GM12878 (cell line): Measurements from ENCODE around the gene CFAP58.

Source experiments
- EGR1 ChIP-seq, 2 experiments: IDR thresholded peaks; 1 replicate in 1 of 2; 2 replicates in 1 of 2; pipeline ENCODE4 v1.6.1; 2011 to 2012; ENCODE audit warnings: low read depth in 2 of 2, low read length in 2 of 2, borderline replicate concordance in 1 of 2, mild to moderate bottlenecking in 1 of 2, moderate library complexity in 1 of 2
- IKZF1 ChIP-seq: fragments of 450-650 bp; conservative IDR thresholded peaks from 2 replicates; pipeline ENCODE4 v1.6.1; 2017; ENCODE audit warnings: antibody characterized with exemption, mild to moderate bottlenecking
- KAT2A ChIP-seq: conservative IDR thresholded peaks from 2 replicates; pipeline ENCODE4 v1.6.1; 2011; ENCODE audit warnings: low read depth, low read length; ENCODE audit not compliant: control insufficient read depth
- POLR2A ChIP-seq: IDR thresholded peaks from 2 replicates; pipeline ENCODE4 v1.6.1; 2011; ENCODE audit warnings: low read depth, mild to moderate bottlenecking, low read length
- RCOR1 ChIP-seq: conservative IDR thresholded peaks from 2 replicates; pipeline ENCODE4 v1.6.1; 2012; ENCODE audit warnings: low read depth, low read length, improper control_type of control experiment
- RFX5 ChIP-seq: IDR thresholded peaks from 2 replicates; pipeline ENCODE4 v1.6.1; 2011; ENCODE audit warnings: low read depth, low read length, improper control_type of control experiment
- SRF ChIP-seq, 2 experiments: IDR thresholded peaks; 2 replicates each; pipeline ENCODE4 v1.6.1; 2011; ENCODE audit warnings: low read depth in 2 of 2, low read length in 2 of 2, mild to moderate bottlenecking in 1 of 2, moderate library complexity in 1 of 2
- TF ChIP-seq, protein P1 (sequence below): IDR thresholded peaks from 2 replicates; pipeline ENCODE4 v1.6.1; 2012; ENCODE audit warnings: low read depth, low read length, improper control_type of control experiment
- TF ChIP-seq, protein P2 (sequence below), 3 experiments: IDR thresholded peaks in 2 of 3; conservative IDR thresholded peaks in 1 of 3; 2 replicates each; pipeline ENCODE4 v1.5.1; 2011; ENCODE audit warnings: low read depth in 3 of 3, low read length in 3 of 3, mild to moderate bottlenecking in 3 of 3, control low read depth in 2 of 3, moderate library complexity in 2 of 3, inconsistent platforms in 1 of 3, mixed read lengths in 1 of 3; ENCODE audit not compliant: control insufficient read depth in 2 of 3, insufficient read depth in 1 of 3; ENCODE audit errors: extremely low read depth in 1 of 3
- TF ChIP-seq, protein P3 (sequence below): IDR thresholded peaks from 2 replicates; pipeline ENCODE4 v1.6.1; 2011; ENCODE audit warnings: low read depth, mild to moderate bottlenecking, low read length, moderate library complexity, borderline replicate concordance; ENCODE audit errors: extremely low read depth

DNA sequence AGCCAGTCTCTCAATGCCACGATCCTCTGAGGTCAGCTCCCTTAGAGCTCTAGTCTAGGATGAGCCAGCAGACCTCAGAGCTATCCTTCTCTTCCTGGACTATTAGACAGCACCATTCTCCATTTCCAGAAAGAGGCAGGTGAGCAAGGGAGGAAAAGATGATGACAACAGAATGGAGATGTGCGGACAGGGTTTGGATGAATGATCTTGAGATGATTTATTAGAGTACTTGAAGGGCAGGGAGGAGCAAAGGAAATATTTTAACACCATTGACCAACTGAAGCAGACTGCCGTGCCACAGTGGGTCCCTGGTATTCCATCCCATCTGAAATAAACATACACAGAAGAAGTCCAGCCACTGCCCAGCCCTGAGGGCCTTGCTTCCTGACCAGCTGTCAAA lies 94.3 kb downstream of the CFAP58 start:
- TF ChIP-seq POLR2A (no peak), EGR1 (IDR thresholded peaks at IDR 0.05; ENCODE audit: borderline replicate concordance in 1 of 2, low read depth in 2 of 2, low read length in 2 of 2) (no peak), RFX5 (no peak), SRF (IDR thresholded peaks at IDR 0.05; ENCODE audit: low read depth in 2 of 2, low read length in 2 of 2) (no peak), IKZF1 (no peak), KAT2A (no peak), RCOR1 (no peak)
- TF ChIP-seq, protein P1, sequence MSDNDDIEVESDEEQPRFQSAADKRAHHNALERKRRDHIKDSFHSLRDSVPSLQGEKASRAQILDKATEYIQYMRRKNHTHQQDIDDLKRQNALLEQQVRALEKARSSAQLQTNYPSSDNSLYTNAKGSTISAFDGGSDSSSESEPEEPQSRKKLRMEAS = no peak
- TF ChIP-seq, protein P2, sequence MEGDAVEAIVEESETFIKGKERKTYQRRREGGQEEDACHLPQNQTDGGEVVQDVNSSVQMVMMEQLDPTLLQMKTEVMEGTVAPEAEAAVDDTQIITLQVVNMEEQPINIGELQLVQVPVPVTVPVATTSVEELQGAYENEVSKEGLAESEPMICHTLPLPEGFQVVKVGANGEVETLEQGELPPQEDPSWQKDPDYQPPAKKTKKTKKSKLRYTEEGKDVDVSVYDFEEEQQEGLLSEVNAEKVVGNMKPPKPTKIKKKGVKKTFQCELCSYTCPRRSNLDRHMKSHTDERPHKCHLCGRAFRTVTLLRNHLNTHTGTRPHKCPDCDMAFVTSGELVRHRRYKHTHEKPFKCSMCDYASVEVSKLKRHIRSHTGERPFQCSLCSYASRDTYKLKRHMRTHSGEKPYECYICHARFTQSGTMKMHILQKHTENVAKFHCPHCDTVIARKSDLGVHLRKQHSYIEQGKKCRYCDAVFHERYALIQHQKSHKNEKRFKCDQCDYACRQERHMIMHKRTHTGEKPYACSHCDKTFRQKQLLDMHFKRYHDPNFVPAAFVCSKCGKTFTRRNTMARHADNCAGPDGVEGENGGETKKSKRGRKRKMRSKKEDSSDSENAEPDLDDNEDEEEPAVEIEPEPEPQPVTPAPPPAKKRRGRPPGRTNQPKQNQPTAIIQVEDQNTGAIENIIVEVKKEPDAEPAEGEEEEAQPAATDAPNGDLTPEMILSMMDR (IDR thresholded peaks at IDR 0.05 in 2 of 3, conservative IDR thresholded peaks at IDR 0.05 in 1 of 3; ENCODE audit: control insufficient read depth in 2 of 3, extremely low read depth in 1 of 3, insufficient read depth in 1 of 3, low read depth in 3 of 3, low read length in 3 of 3) = no peak
- TF ChIP-seq, protein P3, sequence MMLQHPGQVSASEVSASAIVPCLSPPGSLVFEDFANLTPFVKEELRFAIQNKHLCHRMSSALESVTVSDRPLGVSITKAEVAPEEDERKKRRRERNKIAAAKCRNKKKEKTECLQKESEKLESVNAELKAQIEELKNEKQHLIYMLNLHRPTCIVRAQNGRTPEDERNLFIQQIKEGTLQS = no peak
